SU-DHL-6 (cell line): ENCODE data around the gene KRT9.

Experiments
- H2AFZ ChIP-seq: fragments of 200-600 bp; sonication (generic); 2 replicates; pipeline ENCODE4 v1.6.1; 2014; ENCODE audit warnings: low read depth, mild to moderate bottlenecking, moderate library complexity, mixed read lengths, antibody characterized with exemption, low read length; ENCODE audit not compliant: severe bottlenecking
- H3F3A ChIP-seq: fragments of 200-600 bp; shearing (Covaris generic); 2 replicates; pipeline ENCODE4 v1.6.0; 2016; ENCODE audit warnings: antibody characterized with exemption, mild to moderate bottlenecking; ENCODE audit not compliant: insufficient read depth
- H3K27ac ChIP-seq: fragments of 200-600 bp; sonication (generic); 2 replicates; pipeline ENCODE4 v1.5.1; 2016; ENCODE audit warnings: low read depth, mild to moderate bottlenecking, low read length, moderate library complexity, mixed read lengths
- H3K27me3 ChIP-seq: fragments of 200-600 bp; sonication (generic), shearing (Covaris generic); 2 replicates; pipeline ENCODE4 v1.6.0; 2014; ENCODE audit warnings: mild to moderate bottlenecking, low read length
- H3K36me3 ChIP-seq: fragments of 200-600 bp; sonication (generic); 2 replicates; pipeline ENCODE4 v1.6.1; 2014; ENCODE audit warnings: mild to moderate bottlenecking, low read length, mixed read lengths
- H3K4me2 ChIP-seq: fragments of 300-600, 200-600 bp; shearing (Covaris generic), sonication (generic); 2 replicates; pipeline ENCODE4 v1.6.0; 2014; ENCODE audit warnings: low read length, low read depth, mild to moderate bottlenecking; ENCODE audit not compliant: poor library complexity, severe bottlenecking
- H3K4me3 ChIP-seq: fragments of 200-600 bp; sonication (generic); 2 replicates; pipeline ENCODE4 v1.5.1; 2014; ENCODE audit warnings: antibody characterized with exemption, low read length, mild to moderate bottlenecking, mixed read lengths; ENCODE audit not compliant: insufficient read depth, poor library complexity, severe bottlenecking
- H3K79me2 ChIP-seq: fragments of 200-600 bp; sonication (generic); 2 replicates; pipeline ENCODE4 v1.6.1; 2014; ENCODE audit warnings: mild to moderate bottlenecking, low read length, moderate library complexity; ENCODE audit not compliant: insufficient read depth
- H3K9ac ChIP-seq: fragments of 200-600 bp; sonication (generic); 2 replicates; pipeline ENCODE4 v1.7.0; 2014; ENCODE audit warnings: mild to moderate bottlenecking, low read length
- H3K9me2 ChIP-seq: fragments of 200-600 bp; sonication (generic); replicated peaks from 2 replicates; pipeline ENCODE4 v1.6.1; 2014; ENCODE audit warnings: low read length; ENCODE audit not compliant: insufficient read depth
- H3K9me3 ChIP-seq: fragments of 200-600 bp; sonication (generic); 2 replicates; pipeline ENCODE4 v1.6.1; 2014; ENCODE audit warnings: low read length, mixed read lengths; ENCODE audit not compliant: insufficient read depth
- H4K20me1 ChIP-seq: fragments of 200-600 bp; sonication (generic); 2 replicates; pipeline ENCODE4 v1.6.1; 2014; ENCODE audit warnings: low read depth, mild to moderate bottlenecking, antibody characterized with exemption, low read length, moderate library complexity, mixed read lengths
- CTCF ChIP-seq: fragments of 200-600 bp; sonication (generic); IDR thresholded peaks from one replicate; pipeline ENCODE4 v1.5.1; 2017; ENCODE audit warnings: antibody characterized with exemption, mild to moderate bottlenecking, low read length, moderate library complexity; ENCODE audit not compliant: insufficient read depth, poor library complexity, severe bottlenecking
- EZH2phosphoT487 ChIP-seq: fragments of 200-600 bp; sonication (generic), shearing (Covaris generic); conservative IDR thresholded peaks from 2 replicates; pipeline ENCODE4 v1.6.1; 2018; ENCODE audit warnings: mild to moderate bottlenecking, antibody characterized with exemption, low read length, moderate library complexity, mixed read lengths

Gene KRT9

DNA sequence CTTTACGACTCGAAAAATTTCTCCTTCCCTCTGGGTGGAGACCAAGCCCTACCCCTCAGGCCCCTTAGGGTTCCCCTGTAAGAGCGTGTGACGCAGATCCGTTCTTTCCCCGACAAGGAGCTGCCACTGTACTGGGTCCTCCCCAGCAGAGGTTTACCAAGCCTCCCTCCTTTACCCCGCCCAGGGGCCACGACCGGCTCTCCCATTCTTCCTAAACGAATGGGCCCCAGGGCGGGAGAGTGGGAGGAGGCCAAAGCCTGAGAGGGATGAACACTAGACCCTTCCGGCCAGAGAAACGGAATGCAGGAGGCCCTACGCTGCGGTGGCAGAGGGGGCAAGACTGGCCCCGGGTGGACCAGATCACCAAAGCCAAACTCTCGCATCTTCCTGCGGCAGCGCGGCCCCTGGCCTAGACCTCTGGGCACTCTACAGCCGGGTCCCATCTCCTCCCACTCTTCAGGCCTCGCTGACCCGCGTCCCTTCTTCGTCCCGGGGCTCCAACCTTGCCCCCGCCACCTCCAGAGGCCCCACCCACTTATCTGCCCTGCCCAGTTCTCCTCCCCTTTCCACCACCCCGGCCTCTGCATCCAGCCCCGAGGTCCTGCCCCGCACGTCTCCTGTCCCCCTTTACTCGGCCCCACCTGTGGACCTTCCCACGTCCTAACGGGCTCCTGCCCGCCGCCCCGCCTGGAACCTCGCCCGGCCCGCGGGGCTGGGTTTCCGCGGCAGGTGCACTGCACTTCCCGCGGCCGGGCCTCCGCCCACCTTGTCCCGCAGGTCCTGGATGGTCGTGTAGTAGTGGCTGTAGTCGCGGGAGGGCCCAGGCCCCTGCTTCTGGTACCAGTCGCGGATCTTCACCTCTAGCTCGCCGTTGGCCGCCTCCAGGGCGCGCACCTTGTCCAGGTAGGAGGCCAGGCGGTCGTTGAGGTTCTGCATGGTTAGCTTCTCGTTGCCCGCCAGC lies 44.5 kb downstream of the KRT9 start:
- H3K79me2 ChIP-seq, result no peaks in the 10 kb centered on the region
- no peak overlapping the region for H3K9ac ChIP-seq
- no peaks in the 10 kb centered on the region for H4K20me1 ChIP-seq
- no peak overlapping the region for H2AFZ ChIP-seq
- no peaks in the 10 kb centered on the region for H3K9me2 ChIP-seq
- no peaks in the 10 kb centered on the region for H3F3A ChIP-seq
- no peaks in the 10 kb centered on the region for H3K9me3 ChIP-seq
- TF ChIP-seq CTCF, result no peak
- H3K4me2 ChIP-seq, result no peak overlapping the region
- no peak overlapping the region for H3K27ac ChIP-seq
- peaks cover 4% of the 10 kb centered on the region; the same call in 1 of the 2 replicates for H3K27me3 ChIP-seq
- no peak overlapping the region for H3K4me3 ChIP-seq
- no peaks in the 10 kb centered on the region for H3K36me3 ChIP-seq

- H3K27ac ChIP-seq, result no peak overlapping the region
- H2AFZ ChIP-seq, result no peak overlapping the region
- H3K9me3 ChIP-seq, result no peaks in the 10 kb centered on the region
- no peak for TF ChIP-seq CTCF
- H3K4me3 ChIP-seq, result no peak overlapping the region
- H3K27me3 ChIP-seq, result no peaks in the 10 kb centered on the region
- no peaks in the 10 kb centered on the region for H3K79me2 ChIP-seq
- no peaks in the 10 kb centered on the region for H4K20me1 ChIP-seq
- H3K4me2 ChIP-seq, result no peak overlapping the region
- H3K36me3 ChIP-seq, result no peaks in the 10 kb centered on the region
- no peaks in the 10 kb centered on the region for H3F3A ChIP-seq
- H3K9ac ChIP-seq, result no peak overlapping the region
- H3K9me2 ChIP-seq, result no peaks in the 10 kb centered on the region
Observed at GRCh38 chr17:41524261-41524660, 47.6 kb downstream of the KRT9 start.

GRCh38 chr17:41523787-41524186 lies 48.1 kb downstream of the KRT9 start:
- no peaks in the 10 kb centered on the region for H3K27me3 ChIP-seq
- H3K79me2 ChIP-seq, result no peaks in the 10 kb centered on the region
- H3K36me3 ChIP-seq, result no peaks in the 10 kb centered on the region
- no peaks in the 10 kb centered on the region for H3K9me2 ChIP-seq
- H3K9ac ChIP-seq, result no peak overlapping the region
- no peak for TF ChIP-seq EZH2phosphoT487
- H3K27ac ChIP-seq, result no peak overlapping the region
- H3F3A ChIP-seq, result no peaks in the 10 kb centered on the region
- no peak overlapping the region for H2AFZ ChIP-seq
- no peak overlapping the region for H3K4me3 ChIP-seq
- H3K9me3 ChIP-seq, result no peaks in the 10 kb centered on the region
- H4K20me1 ChIP-seq, result no peaks in the 10 kb centered on the region
- H3K4me2 ChIP-seq, result no peak overlapping the region

- Histone ChIP-seq H4K20me1 (no peaks in the 10 kb centered on the region), H3K4me3 (no peak overlapping the region), H3K27me3 (no peaks in the 10 kb centered on the region), H3F3A (no peaks in the 10 kb centered on the region), H3K36me3 (no peaks in the 10 kb centered on the region), H3K9me3 (no peaks in the 10 kb centered on the region), H3K4me2 (no peak overlapping the region), H3K79me2 (no peaks in the 10 kb centered on the region), H3K9ac (no peak overlapping the region), H3K27ac (no peak overlapping the region), H2AFZ (no peak overlapping the region), H3K9me2 (no peaks in the 10 kb centered on the region)
- TF ChIP-seq EZH2phosphoT487 (no peak), CTCF (no peak)
Observed at GRCh38 chr17:41523225-41523593, 48.6 kb downstream of the KRT9 start.
